ENCODE data around the gene RPUSD1. TPM values are rescaled to one million over a fixed set of nuclear protein-coding genes. Genes with fewer than 3 reads are reported as not detected.
"Not testable (repeated sequence)": the region's sequence is repeated elsewhere in the genome, so short reads cannot be mapped to it uniquely, and the experiment has no call there.

The RPUSD1 gene
- total RNA-seq, 1 experiment from 2014 or later: 63.4 TPM

GRCh38 chr16:747978-748746 is 40.0 kb downstream of the RPUSD1 start:
- Histone ChIP-seq H3K4me3 (ENCODE audit: insufficient read depth, low read depth, low read length) (no peak overlapping the region), H3K36me3 (replicated peaks; ENCODE audit: control insufficient read depth, insufficient read depth, low read length) (no peaks in the 10 kb centered on the region), H3K27me3 (ENCODE audit: control insufficient read depth, insufficient read depth, low read length) (no peaks in the 10 kb centered on the region)
- DNase-seq: no peak

- no peak for DNase-seq
- Histone ChIP-seq H3K36me3 (replicated peaks; ENCODE audit: control insufficient read depth, insufficient read depth, low read length) (no peaks in the 10 kb centered on the region), H3K27me3 (ENCODE audit: control insufficient read depth, insufficient read depth, low read length) (no peaks in the 10 kb centered on the region), H3K4me3 (ENCODE audit: insufficient read depth, low read depth, low read length) (no peak overlapping the region)
Measured at GRCh38 chr16:746637-747036, 41.5 kb downstream of the RPUSD1 start.

DNA sequence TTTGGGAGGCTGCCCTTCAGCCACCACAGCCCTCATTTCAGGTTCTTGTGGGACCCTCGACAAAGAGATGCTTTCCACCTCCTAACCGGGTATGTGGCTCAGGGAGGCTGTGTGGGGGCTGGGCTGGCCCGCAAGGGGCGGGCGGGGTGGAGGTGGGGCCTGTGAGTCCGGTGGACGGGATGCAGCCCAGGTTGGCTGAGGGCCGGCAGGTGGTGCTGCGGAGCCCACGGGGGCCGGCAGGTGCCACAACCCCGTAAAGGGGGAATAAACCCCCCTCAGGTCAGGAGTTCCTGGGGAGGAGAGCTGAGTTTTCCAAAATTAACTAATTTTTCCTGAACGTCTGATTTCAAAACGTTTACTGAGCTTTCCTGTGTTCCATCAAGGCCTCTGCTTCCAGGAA is 42.4 kb downstream of the RPUSD1 start:
- peak; percentile 99 for DNase-seq
- Histone ChIP-seq H3K27me3 (ENCODE audit: control insufficient read depth, insufficient read depth, low read length) (no peaks in the 10 kb centered on the region), H3K36me3 (replicated peaks; ENCODE audit: control insufficient read depth, insufficient read depth, low read length) (no peaks in the 10 kb centered on the region), H3K4me3 (ENCODE audit: insufficient read depth, low read depth, low read length) (no peak overlapping the region)

GRCh38 chr16:743794-744500 is 44.2 kb downstream of the RPUSD1 start:
- Histone ChIP-seq H3K36me3 (replicated peaks; ENCODE audit: control insufficient read depth, insufficient read depth, low read length) (no peaks in the 10 kb centered on the region), H3K27me3 (ENCODE audit: control insufficient read depth, insufficient read depth, low read length) (no peaks in the 10 kb centered on the region), H3K4me3 (ENCODE audit: insufficient read depth, low read depth, low read length) (no peak overlapping the region)
- DNase-seq: peak; percentile 83

GRCh38 chr16:742894-743293 is 45.3 kb downstream of the RPUSD1 start:
- not testable (repeated sequence) for DNase-seq; H3K27me3 ChIP-seq (ENCODE audit: control insufficient read depth, insufficient read depth, low read length); H3K36me3 ChIP-seq (replicated peaks; ENCODE audit: control insufficient read depth, insufficient read depth, low read length)

GRCh38 chr16:741986-742629 is 46.1 kb downstream of the RPUSD1 start:
- no peak for DNase-seq
- no peaks in the 10 kb centered on the region; the same call in 1 of the 2 replicates for H3K36me3 ChIP-seq (replicated peaks; ENCODE audit: control insufficient read depth, insufficient read depth, low read length)

More at GRCh38 chr16:742894-743293, 45.3 kb downstream of the RPUSD1 start:
- not testable (repeated sequence) for H3K4me3 ChIP-seq (ENCODE audit: insufficient read depth, low read depth, low read length)

DNA sequence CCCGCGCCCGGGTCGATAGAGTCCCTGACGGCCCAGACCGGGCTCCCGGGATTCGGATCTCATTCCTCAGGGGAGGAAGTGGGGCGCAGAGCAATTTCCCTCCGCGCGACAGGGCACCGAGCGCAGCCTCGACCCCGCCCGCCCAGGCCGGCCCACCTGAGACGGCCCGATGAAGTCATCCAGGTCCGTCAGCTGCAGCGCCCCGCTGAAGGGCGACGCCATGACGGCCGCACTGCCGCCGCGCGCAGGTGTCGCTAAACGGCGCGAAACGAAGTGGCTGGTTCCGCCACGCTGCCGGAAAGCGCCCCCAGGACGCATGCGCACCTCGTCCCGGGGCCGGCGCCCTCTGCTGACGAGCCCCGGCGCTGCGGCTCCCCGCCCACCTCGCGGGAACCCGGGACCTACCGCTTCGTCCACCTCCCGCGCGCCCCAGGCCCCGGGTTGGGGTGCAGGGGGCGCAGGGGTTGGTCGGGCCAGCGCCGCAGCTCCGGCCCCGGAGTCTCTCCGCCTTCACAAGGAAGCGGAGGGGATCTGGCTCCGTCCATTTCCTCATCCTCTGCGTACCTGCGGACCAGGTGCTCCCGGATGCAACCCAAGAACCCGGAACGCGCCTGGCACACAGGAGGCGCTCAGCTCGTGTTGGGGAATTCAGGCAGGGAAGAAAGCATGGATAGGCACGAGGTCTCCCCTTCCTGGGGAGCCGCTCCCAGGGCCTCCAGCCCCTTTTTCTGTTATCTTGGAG is 47.2 kb downstream of the RPUSD1 start, which contains the start of gene CIAO3:
CIAO3 (minus strand) TSS at position 234 of the 742 bp plus-strand sequence; CDS start at position 222, 12 bp downstream.
- peak; percentile 100 for DNase-seq
- H3K4me3 ChIP-seq (ENCODE audit: insufficient read depth, low read depth, low read length): peak within 1 kb of the TSS; percentile 81
- H3K27me3 ChIP-seq (ENCODE audit: control insufficient read depth, insufficient read depth, low read length): no peaks in the 10 kb centered on the region
- H3K36me3 ChIP-seq (replicated peaks; ENCODE audit: control insufficient read depth, insufficient read depth, low read length): peaks cover 2% of the 10 kb centered on the region

More at GRCh38 chr16:741986-742629, 46.1 kb downstream of the RPUSD1 start:
- no peak overlapping the region for H3K4me3 ChIP-seq (ENCODE audit: insufficient read depth, low read depth, low read length)
- no peaks in the 10 kb centered on the region for H3K27me3 ChIP-seq (ENCODE audit: control insufficient read depth, insufficient read depth, low read length)

GRCh38 chr16:740459-740763 is 47.8 kb downstream of the RPUSD1 start:
- DNase-seq: peak; percentile 87
- H3K4me3 ChIP-seq (ENCODE audit: insufficient read depth, low read depth, low read length): peak overlapping the region; percentile 81
- no peaks in the 10 kb centered on the region for H3K27me3 ChIP-seq (ENCODE audit: control insufficient read depth, insufficient read depth, low read length)
- peaks cover 3% of the 10 kb centered on the region for H3K36me3 ChIP-seq (replicated peaks; ENCODE audit: control insufficient read depth, insufficient read depth, low read length)

- DNase-seq: no peak
- Histone ChIP-seq H3K36me3 (replicated peaks; ENCODE audit: control insufficient read depth, insufficient read depth, low read length) (peaks cover 3% of the 10 kb centered on the region), H3K4me3 (ENCODE audit: insufficient read depth, low read depth, low read length) (peak overlapping the region; percentile 81), H3K27me3 (ENCODE audit: control insufficient read depth, insufficient read depth, low read length) (no peaks in the 10 kb centered on the region)
Measured at GRCh38 chr16:739560-740458, 48.4 kb downstream of the RPUSD1 start.

GRCh38 chr16:736936-737481 is 51.2 kb downstream of the RPUSD1 start:
- H3K4me3 ChIP-seq (ENCODE audit: insufficient read depth, low read depth, low read length): no peak overlapping the region
- peaks cover 7% of the 10 kb centered on the region for H3K36me3 ChIP-seq (replicated peaks; ENCODE audit: control insufficient read depth, insufficient read depth, low read length)
- H3K27me3 ChIP-seq (ENCODE audit: control insufficient read depth, insufficient read depth, low read length): no peaks in the 10 kb centered on the region
- no peak for DNase-seq

DNA sequence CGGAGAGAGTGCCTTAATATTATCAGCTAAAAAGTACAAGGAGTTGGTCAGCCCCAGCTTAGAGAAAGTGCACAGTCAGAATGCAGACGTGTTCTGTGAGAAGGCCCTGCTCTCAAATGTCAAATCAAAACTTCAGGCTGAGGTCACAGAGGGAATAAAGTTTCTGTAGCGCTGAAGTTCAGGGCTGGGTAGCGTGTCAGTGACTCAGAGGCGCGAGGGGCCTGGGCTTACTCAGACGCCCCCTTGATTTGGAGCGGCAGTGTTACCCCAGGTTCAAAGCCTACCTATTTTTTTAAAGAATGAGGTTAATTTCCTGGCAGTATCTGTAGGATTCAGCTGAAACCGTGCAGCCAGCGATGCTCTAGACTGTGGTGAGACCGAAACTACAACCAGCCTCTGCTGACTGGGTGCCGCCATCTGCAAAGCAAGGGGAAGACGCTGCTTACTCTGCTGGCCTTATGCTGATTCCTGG is 52.2 kb downstream of the RPUSD1 start:
- Histone ChIP-seq H3K27me3 (ENCODE audit: control insufficient read depth, insufficient read depth, low read length) (no peaks in the 10 kb centered on the region), H3K36me3 (replicated peaks; ENCODE audit: control insufficient read depth, insufficient read depth, low read length) (peaks cover 8% of the 10 kb centered on the region), H3K4me3 (ENCODE audit: insufficient read depth, low read depth, low read length) (no peak overlapping the region)
- peak; percentile 11 for DNase-seq

DNA sequence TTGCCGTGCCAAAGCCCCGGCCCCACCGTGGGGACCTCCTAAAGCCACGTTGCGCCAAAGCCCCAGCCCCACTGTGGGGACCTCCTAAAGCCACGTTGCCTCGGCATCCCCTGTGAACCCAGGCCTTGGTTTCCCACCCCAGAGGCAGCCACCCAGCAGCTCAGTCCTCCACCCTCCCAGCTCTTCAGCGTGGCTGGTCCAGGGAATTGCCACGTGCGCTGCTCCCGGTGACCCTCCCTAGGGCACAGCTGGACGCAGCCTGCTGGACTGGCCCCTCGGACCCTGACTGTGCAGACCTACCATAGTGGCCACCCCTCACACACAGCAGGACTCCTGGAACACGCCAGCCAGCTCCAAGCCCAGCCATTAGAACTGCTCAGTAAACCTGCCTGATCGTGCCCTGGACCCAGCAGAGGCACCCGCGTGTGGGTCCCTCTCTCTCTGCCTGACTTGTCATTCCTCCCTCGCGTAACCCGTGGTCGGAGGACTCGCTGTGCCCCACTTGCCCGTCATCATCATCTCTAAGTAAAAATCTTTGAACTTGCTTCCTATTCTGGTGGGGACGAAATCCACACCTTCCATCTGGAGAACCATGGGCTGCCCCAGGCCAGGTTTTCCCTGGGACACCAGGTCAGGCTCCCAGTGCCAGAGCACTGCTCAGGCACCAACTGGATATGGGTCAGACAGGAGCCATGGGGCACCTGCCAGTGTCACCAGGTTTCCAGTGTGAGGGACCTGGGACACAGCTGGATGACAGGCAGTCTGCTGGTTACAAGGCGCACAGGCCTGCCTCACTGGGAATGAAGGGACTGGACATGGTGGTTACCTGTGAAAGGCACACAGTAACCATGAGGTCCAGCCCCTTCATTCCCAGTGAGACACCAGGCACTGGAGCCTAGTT is 53.0 kb downstream of the RPUSD1 start:
- no peak overlapping the region for H3K4me3 ChIP-seq (ENCODE audit: insufficient read depth, low read depth, low read length)
- no peaks in the 10 kb centered on the region for H3K27me3 ChIP-seq (ENCODE audit: control insufficient read depth, insufficient read depth, low read length)
- DNase-seq: peak; percentile 43
- peaks cover 8% of the 10 kb centered on the region for H3K36me3 ChIP-seq (replicated peaks; ENCODE audit: control insufficient read depth, insufficient read depth, low read length)

Data from H7 (cell line).